Right atrium auricular region (tissue), 2 donors: ENCODE data around the gene FRMD3. TPM values are rescaled to one million over a fixed set of nuclear protein-coding genes. Genes with fewer than 3 reads are reported as not detected.

Experiments used
- DNase-seq: peaks from one replicate; pipeline ENCODE4 v3.0.0-alpha.2; 2019; ENCODE audit warnings: low spot score
- H3K27ac ChIP-seq, 2 donors: fragments of 200-600 bp; sonication (generic); 1 replicate in 1 of 2; 2 replicates in 1 of 2; pipeline ENCODE4 v1.5.1; 2016 to 2019
- H3K27me3 ChIP-seq, 2 donors: fragments of 200-600 bp; sonication (generic); one replicate each; pipeline versions ENCODE4 v1.5.1 to v1.6.0; 2017 to 2019
- H3K36me3 ChIP-seq: fragments of 200-600 bp; sonication (generic); one replicate; pipeline ENCODE4 v1.5.1; 2016
- H3K4me1 ChIP-seq, 2 donors: fragments of 200-600 bp; sonication (generic); one replicate each; pipeline versions ENCODE4 v1.5.1 to v1.6.0; 2017 to 2019
- H3K4me3 ChIP-seq, 2 donors: fragments of 200-600 bp; sonication (generic); 1 replicate in 1 of 2; 2 replicates in 1 of 2; pipeline ENCODE4 v1.5.1; 2017 to 2019; ENCODE audit warnings: mild to moderate bottlenecking in 1 of 2, moderate library complexity in 1 of 2
- H3K9me3 ChIP-seq, 2 donors: fragments of 200-600 bp; sonication (generic); one replicate each; pipeline ENCODE4 v1.5.1; 2019
- total RNA-seq, 2 donors: library from RNA; depleted of rRNA; stranded (reverse); fragments of >200 nt; gene quantifications; one replicate each; pipeline ENCODE4 v1.1.0, GENCODE V29; 2016
- TF ChIP-seq, protein P1 (sequence below), 2 donors: fragments of 200-600 bp; sonication (generic); IDR thresholded peaks; one replicate each; pipeline ENCODE4 v1.5.1; 2019; ENCODE audit warnings: antibody characterized with exemption in 2 of 2

The FRMD3 gene
- total RNA-seq, 2 donors from 2014 or later = 31.4 to 77.5 TPM

DNA sequence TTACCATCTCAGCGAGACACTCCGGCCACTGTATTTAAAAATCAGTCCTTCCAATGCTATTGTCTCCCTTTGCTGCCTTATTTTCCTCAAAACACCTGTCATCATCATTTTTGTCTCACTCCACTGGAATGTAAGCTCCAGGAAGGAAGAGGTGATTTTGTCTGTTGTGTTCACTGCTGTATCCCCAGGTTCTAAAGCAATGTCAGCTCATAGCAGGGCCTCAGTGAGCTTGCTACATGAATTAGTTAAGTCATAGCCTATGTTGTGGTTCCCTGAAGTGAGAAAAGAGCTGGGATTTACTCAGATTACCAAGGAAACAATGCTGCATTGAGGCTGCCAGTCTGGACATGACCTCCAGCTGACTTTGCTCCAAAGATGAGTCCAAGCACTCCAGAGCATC, 337.7 kb downstream of the FRMD3 start:
- H3K27ac ChIP-seq = no peak overlapping the region
- TF ChIP-seq, protein P1, sequence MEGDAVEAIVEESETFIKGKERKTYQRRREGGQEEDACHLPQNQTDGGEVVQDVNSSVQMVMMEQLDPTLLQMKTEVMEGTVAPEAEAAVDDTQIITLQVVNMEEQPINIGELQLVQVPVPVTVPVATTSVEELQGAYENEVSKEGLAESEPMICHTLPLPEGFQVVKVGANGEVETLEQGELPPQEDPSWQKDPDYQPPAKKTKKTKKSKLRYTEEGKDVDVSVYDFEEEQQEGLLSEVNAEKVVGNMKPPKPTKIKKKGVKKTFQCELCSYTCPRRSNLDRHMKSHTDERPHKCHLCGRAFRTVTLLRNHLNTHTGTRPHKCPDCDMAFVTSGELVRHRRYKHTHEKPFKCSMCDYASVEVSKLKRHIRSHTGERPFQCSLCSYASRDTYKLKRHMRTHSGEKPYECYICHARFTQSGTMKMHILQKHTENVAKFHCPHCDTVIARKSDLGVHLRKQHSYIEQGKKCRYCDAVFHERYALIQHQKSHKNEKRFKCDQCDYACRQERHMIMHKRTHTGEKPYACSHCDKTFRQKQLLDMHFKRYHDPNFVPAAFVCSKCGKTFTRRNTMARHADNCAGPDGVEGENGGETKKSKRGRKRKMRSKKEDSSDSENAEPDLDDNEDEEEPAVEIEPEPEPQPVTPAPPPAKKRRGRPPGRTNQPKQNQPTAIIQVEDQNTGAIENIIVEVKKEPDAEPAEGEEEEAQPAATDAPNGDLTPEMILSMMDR (IDR thresholded peaks at IDR 0.05) = no peak
- H3K27me3 ChIP-seq = no peaks in the 10 kb centered on the region
- no peaks in the 10 kb centered on the region for H3K9me3 ChIP-seq
- no peak overlapping the region for H3K4me3 ChIP-seq
- H3K36me3 ChIP-seq = no peaks in the 10 kb centered on the region
- H3K4me1 ChIP-seq = no peaks in the 10 kb centered on the region
- DNase-seq = no peak

DNA sequence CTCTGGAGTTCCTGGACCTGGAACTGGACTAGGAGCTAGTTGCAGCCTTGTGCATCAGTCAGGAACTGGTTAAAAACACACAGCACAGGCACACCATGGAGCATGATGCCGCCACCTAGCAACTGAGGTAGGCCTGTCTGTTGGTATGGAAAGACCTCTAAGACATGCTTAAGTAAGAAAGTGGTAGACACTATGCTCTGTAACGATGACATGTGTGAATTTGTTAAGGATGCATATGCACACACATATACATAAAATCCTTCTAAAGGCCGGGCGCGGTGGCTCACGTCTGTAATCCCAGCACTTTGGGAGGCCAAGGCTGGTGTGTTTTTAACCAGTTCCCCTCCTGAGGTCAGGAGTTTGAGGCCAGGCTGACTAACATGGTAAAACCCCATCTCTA, 338.4 kb downstream of the FRMD3 start:
- TF ChIP-seq, protein P1 (IDR thresholded peaks at IDR 0.05) = no peak
- no peak overlapping the region for H3K4me3 ChIP-seq
- no peaks in the 10 kb centered on the region for H3K36me3 ChIP-seq

DNA sequence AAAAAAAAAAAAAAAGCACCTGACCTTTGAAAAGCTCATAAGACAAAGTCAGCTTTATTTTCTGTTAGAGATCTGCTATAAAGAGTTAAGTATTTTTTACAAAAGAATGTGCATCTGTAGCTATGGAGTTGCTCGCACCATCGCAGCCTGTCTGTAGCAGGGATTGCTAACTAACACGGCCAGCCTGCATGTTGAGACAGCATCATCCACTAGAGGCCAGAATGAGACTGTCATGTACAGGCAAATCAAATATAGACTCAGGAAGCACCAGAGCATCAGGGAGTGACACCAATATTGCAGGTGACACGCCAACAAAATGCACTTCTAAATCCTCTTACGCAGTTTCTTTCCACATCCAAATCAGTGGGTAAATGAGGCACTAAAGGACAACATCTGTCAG, 339.0 kb downstream of the FRMD3 start:
- TF ChIP-seq, protein P1 (IDR thresholded peaks at IDR 0.05) = peak; percentile 55 to 75
- DNase-seq = no peak
- Histone ChIP-seq H3K9me3 (no peaks in the 10 kb centered on the region), H3K36me3 (no peaks in the 10 kb centered on the region), H3K27me3 (no peaks in the 10 kb centered on the region), H3K27ac (no peak overlapping the region), H3K4me3 (no peak overlapping the region), H3K4me1 (no peaks in the 10 kb centered on the region)

More for the DNA sequence above, 338.4 kb downstream of the FRMD3 start:
- no peak overlapping the region for H3K27ac ChIP-seq
- H3K9me3 ChIP-seq = no peaks in the 10 kb centered on the region
- no peaks in the 10 kb centered on the region for H3K27me3 ChIP-seq
- H3K4me1 ChIP-seq = no peaks in the 10 kb centered on the region
- no peak for DNase-seq

DNA sequence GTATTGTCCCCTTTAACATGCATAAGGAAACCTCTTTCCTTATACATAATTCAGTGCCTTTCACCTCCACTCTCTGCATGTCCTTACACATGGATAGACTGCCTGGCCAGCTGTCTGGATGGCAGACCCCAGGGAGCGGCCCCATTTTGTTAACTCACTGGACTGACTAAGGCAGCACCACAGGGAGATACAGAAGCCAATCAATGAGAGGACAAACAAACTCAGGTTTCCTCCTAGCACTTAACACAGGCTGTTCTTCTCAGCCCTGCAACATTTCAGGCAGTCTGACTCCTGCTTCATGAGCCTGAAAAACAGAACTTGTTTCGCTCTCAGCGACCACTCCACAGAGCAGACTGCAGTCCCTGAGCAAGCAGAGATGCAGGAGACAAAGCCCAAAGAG, 339.8 kb downstream of the FRMD3 start:
- TF ChIP-seq, protein P1 (IDR thresholded peaks at IDR 0.05) = no peak
- no peak overlapping the region for H3K4me3 ChIP-seq
- no peaks in the 10 kb centered on the region for H3K36me3 ChIP-seq
- no peaks in the 10 kb centered on the region for H3K27me3 ChIP-seq
- H3K4me1 ChIP-seq = no peaks in the 10 kb centered on the region
- no peak overlapping the region for H3K27ac ChIP-seq
- DNase-seq = no peak
- H3K9me3 ChIP-seq = no peaks in the 10 kb centered on the region

DNA sequence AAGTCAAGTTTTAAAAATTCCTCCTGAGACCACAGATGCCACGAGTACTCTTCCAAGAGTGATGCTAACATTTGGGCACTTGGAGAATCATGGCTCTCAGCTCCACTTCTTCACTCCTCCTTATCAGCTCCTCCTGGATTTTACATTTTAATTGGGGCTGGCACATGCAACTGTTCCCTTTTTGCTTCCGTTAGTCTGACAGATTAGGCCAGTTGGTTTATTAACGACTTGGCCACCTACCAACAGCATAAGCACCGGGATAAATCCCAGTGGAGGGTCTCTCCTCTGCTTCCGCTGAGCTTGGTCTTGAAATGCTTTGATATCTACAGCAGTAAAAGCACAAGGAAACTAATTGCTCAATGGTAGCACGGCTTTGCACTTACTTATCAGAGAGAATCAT, 340.6 kb downstream of the FRMD3 start:
- Histone ChIP-seq H3K36me3 (no peaks in the 10 kb centered on the region), H3K9me3 (no peaks in the 10 kb centered on the region), H3K4me3 (no peak overlapping the region), H3K27me3 (no peaks in the 10 kb centered on the region), H3K27ac (no peak overlapping the region), H3K4me1 (no peaks in the 10 kb centered on the region)
- TF ChIP-seq, protein P1 (IDR thresholded peaks at IDR 0.05) = no peak
- no peak for DNase-seq

GRCh38 chr9:83196946-83197345, 341.3 kb downstream of the FRMD3 start:
- Histone ChIP-seq H3K4me1 (no peaks in the 10 kb centered on the region), H3K27me3 (no peaks in the 10 kb centered on the region), H3K4me3 (no peak overlapping the region), H3K9me3 (no peaks in the 10 kb centered on the region), H3K27ac (no peak overlapping the region), H3K36me3 (no peaks in the 10 kb centered on the region)
- DNase-seq = no peak
- TF ChIP-seq, protein P1 (IDR thresholded peaks at IDR 0.05) = no peak
